HG03354 (cell line): Measurements from ENCODE around the gene RGS9BP.
A peak's percentile ranks its signal among the peaks of the same experiment; 100 is the strongest.

ENCODE experiments used
- ATAC-seq: cut with Tn5 transposase; IDR thresholded peaks from one replicate; pipeline ENCODE4 v1.9.1; 2021; ENCODE audit warnings: mild to moderate bottlenecking; ENCODE audit not compliant: unreplicated experiment, poor library complexity, severe bottlenecking

The RGS9BP gene

GRCh38 chr19:32669310-32669709 is 6.3 kb upstream of the RGS9BP start:
- ATAC-seq: no peak

- ATAC-seq: no peak
Measured at GRCh38 chr19:32671883-32672593, 3.6 kb upstream of the RGS9BP start.

- no peak for ATAC-seq
Measured at GRCh38 chr19:32672841-32673240, 2.8 kb upstream of the RGS9BP start.

GRCh38 chr19:32673573-32673972 is 2.1 kb upstream of the RGS9BP start:
- no peak for ATAC-seq

- peak; percentile 26 for ATAC-seq
Measured at GRCh38 chr19:32674153-32674930, 1.3 kb upstream of the RGS9BP start.

- ATAC-seq: peak; percentile 98
Measured at GRCh38 chr19:32674931-32675719, 523 bp upstream of the RGS9BP start, which contains the start of gene ANKRD27. Gene ANKRD27 (minus strand): TSS chr19:32675180. CDS start chr19:32659015, 16,165 bp downstream.

- ATAC-seq: no peak
Measured at GRCh38 chr19:32676186-32676894, 692 bp downstream of the RGS9BP start.

DNA sequence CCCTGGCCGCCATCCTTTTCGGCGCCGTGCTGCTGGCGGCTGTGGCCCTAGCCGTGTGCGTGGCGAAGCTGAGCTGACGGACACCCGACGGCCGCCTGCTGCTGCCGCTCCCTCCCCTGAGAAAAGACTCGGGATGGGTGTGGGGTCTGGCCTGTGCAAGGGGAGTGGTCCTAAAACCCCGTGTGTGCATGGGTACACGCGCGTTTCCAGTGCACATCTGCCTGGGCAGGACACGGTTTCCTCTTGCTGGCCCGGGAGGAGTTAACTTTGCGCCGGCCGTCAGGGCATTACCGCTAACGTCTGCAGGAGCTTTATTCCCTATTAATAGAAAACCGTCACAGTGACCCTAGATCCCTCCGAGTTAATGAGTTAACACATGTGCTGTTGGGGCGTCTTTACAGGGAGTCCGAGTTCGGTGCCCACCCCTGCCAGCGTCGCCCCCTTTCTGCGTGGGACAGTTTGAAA is 1.3 kb downstream of the RGS9BP start:
- ATAC-seq: no peak

DNA sequence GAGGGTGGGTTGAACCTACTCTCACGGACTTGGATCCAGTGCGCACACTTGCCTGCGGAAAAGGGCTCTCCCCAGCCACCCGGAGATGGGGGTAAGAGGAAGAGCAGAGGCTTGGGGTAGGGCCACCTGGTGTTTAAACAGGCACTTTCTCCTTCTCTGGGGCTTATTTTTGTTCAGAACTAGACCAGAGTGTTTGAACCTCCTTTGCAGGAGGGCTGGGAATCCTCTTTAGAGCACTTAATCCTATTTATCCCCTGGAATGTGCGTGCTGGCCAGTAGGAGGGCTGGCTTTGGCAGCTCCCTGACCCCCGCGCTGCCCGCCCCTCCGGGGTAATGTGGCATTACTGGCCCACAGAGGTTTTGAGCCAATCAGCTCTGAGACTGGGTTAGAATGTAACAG is 2.0 kb downstream of the RGS9BP start:
- ATAC-seq: no peak

DNA sequence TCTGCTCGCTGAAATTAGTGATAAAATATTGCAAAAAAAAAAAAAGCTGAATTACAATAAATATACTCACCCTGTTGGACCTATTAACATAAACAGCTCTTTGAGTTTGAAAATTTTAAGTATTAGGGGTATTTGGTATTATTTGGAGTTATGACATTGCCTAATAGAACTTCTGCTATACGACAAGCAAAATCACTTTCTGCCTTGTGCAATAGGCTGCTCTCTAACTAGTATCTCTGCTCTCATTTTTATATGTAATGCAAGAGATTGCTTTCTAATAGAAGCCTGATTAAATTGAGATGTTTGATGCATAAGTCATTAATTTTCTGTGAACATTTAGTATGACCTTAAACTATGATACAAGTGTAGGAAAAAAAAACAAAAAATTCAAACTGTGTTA is 5.3 kb downstream of the RGS9BP start:
- ATAC-seq: no peak

DNA sequence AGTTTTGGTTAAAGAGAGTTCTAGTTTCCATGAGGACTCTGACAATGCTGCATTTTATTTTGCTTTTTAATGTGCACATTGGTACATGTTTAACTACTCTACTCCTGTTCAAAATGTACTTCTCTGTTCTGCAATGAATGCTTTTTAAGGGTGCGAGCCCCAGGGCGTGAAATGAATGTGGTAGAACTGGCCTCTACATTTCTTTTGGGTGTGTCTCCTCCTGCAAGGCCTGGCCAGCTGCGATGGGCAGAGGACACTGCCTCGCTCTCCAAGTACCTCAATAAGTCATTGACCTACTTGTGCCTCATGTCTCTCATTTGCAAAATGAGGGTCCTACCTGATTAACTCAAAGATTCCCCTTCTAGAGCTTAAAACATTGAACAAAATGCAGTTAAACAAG is 6.7 kb downstream of the RGS9BP start:
- no peak for ATAC-seq

DNA sequence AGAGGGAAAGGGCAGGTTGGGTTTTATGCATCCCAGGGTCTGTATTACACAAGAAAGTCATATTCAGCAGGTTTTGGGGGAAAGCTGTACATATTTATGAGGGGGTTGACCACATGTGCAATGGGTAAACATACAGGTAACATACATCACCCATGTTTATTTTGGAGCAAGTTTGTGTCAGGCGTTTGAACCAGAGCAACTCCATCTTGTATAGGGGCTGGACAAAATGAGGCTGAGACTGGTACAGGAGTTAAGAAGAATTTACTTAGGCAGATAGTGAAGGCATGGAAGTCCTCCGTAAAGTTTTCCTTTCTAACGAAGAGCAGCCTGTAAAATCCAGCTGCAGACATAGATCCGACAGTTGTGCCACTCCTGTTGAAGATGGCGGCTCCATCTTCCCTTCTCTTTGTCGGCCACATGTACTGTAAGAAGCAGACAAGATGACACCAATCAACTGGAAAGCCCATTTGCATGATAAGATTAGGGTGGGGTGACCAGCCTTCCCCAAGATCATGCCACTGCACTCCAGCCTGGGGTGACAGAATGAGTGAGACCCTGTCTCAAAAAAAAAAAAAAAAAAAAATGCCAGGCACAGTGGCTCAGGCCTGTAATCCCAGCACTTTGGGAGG is 11.3 kb downstream of the RGS9BP start:
- no peak for ATAC-seq

GRCh38 chr19:32687681-32688080 is 12.0 kb downstream of the RGS9BP start:
- ATAC-seq: no peak

DNA sequence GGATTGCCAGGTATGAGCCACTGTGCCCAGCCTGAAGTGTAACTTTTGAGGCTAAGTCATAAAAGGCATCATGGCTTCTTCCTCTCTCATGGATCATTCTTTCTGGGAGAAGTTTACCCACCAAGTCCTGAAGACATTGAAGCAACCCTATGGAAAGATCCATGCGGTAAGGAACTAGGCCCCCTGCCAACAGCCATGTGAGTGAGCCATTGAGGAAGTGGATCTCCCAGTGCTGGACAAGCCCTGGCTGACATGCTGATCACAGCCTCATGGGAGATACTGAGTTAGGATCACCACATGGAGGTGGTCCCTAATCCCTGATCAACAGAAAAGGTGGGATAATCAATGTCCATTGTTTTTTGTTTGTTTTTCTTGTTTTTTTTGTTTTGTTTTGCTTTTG is 12.7 kb downstream of the RGS9BP start:
- ATAC-seq: no peak

DNA sequence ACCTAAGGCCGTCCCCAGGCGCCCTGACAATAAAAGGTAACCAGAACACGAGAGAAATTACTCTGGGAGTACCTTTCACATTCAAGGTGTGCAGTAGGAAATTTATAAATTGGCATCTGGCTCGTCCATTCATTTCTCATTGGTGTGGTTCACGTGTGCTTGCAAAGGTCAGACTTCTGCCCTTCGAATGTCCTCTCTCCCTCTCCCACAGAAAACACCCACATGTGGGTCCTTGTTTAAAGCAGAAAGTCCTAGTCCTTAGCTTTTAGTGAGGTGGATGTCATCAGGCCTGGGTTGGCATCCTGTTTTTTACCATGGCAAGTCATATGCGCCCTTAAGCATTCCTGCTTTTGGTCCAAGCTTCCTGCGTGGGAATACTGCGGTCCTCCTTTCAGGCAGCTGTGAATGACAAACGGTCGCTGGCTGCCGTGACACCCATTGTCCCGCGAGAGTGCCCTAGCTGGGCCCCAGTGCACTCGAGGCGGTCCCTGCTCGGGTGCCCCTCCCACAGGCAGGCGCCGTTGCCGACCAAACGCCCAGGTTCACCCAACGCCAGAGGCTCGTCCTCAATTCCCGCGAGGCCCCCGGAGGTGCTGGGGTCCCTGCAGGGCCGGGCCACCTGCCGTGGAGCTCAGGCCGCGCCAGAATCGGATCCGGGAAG is 15.8 kb downstream of the RGS9BP start, which contains the start of gene NUDT19:
TSS of gene NUDT19 (plus strand) at position 531 of the 661 bp plus-strand sequence. CDS start 140 bp downstream, outside the sequence.
- peak; percentile 94 for ATAC-seq

DNA sequence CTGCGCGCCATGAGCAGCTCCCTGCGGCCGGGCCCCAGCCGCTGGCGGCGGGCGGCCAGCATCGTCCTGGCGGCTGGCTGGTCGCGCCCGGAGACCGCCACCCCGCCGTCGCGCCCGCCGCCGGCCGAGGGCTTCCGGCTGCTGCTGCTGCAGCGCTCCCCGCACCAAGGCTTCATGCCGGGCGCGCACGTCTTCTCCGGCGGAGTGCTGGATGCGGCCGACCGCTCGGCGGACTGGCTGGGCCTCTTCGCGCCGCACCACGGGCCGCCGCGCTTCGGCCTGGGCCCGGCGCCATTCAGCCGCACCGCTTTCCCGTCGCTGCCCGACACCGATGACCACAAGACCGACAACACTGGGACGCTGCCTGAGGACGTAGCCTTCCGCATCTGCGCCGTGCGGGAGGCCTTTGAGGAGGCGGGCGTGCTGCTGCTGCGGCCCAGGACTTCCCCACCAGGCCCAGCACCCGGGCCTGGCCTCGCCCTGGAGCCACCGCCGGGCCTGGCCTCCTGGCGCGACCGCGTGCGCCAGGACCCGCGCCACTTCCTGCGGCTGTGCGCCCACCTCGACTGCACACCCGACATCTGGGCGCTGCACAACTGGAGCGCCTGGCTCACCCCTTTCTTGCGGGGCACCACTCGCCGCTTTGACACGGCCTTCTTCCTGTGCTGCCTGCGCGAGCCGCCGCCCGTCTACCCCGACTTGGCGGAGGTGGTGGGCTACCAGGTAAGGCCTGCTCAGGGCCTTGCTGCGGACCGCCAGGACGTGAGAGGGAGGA is 16.5 kb downstream of the RGS9BP start:
- peak; percentile 61 for ATAC-seq

DNA sequence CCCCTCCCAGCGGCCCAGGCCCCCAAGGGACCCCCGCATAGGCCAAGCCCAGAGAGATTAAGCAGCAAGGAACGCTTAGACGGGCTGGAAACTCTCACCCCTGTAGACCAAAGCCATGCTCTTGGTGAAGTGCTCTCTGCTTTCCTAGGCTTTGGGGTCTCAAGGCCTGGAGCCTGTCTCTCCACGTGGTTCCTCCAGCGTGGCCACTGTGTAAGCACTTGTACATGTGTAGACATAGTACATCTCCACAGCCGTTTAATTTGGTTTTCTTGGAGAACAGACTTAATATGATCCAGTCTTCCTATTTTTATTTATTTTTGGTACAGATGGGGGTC is 17.0 kb downstream of the RGS9BP start:
- ATAC-seq: no peak
